ENCODE measurements around the gene ATL1.

ATL1 gene

DNA sequence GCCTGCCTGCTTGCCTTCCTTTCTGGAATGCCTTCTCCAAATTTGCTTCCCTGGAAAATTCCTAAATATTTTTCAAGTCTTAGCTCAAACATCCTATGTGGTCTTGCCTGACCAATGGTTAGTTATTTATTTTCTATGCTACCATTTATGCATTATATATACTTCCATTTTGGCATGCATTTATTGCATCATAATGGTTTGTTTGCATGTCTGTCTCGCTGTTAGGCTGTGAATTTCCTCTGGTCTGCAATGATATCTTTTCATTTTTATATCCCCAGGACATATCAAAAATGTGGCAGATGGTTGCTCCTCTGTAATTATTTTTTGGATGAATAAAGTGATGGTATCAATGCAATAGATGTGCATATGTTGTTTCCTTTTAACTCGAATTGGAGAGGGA lies 30.5 kb downstream of the ATL1 start:
- TF ChIP-seq, protein P1, sequence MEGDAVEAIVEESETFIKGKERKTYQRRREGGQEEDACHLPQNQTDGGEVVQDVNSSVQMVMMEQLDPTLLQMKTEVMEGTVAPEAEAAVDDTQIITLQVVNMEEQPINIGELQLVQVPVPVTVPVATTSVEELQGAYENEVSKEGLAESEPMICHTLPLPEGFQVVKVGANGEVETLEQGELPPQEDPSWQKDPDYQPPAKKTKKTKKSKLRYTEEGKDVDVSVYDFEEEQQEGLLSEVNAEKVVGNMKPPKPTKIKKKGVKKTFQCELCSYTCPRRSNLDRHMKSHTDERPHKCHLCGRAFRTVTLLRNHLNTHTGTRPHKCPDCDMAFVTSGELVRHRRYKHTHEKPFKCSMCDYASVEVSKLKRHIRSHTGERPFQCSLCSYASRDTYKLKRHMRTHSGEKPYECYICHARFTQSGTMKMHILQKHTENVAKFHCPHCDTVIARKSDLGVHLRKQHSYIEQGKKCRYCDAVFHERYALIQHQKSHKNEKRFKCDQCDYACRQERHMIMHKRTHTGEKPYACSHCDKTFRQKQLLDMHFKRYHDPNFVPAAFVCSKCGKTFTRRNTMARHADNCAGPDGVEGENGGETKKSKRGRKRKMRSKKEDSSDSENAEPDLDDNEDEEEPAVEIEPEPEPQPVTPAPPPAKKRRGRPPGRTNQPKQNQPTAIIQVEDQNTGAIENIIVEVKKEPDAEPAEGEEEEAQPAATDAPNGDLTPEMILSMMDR (conservative IDR thresholded peaks at IDR 0.05) = no peak
- H3K27ac ChIP-seq = no peak overlapping the region

DNA sequence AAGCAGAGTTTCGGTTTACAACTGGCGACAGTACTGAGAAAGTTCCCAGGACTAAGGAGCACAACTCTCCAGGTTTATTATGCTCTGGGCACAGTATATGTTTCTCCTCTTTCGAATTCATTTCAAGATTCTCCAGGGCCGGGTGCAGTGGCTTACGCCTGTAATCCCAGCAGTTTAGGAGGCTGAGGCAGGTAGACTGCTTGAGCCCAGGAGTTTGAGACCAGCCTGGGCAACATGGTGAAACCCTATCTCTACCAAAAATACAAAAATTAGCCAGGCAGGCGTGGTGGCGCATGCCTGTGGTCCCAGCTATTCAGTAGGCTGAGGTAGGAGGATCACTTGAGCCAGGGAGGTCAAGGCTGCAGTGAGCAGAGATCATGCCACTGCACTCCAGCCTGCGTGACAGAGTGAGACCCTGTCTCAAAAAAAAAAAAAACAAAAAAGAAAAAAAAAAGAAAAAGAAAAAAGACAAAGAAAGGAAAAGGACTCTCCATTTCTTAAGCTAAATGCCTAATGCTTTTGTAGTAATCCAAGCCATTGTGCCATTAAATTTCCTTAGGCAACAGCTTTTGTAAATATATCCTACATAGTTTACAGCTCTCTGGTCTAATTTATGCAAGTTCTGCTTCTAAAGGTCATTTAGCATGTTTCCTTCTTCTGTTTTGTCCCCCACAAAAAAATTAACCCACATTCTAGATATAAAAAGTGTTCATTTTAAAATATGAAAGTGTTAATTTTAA lies 34.8 kb downstream of the ATL1 start:
- TF ChIP-seq, protein P1 (conservative IDR thresholded peaks at IDR 0.05) = no peak
- H3K27ac ChIP-seq = no peak overlapping the region

DNA sequence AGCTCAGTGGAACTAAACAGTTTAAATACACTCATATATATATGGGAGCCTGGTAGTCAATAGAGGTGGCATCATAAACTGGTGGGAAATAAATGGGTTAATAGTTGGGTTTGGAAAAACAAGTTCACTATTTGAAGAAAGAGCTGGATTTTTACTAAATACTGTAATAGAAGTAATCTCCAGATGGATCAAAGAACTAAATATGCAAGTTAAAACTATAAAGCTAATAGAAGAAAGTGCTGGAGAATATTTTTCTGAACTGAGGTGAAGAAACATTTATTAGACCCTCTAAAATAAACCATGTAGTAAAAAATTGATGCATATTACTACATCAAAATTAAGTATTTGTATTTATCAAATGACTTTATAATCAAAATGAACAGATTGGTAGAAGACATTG lies 38.8 kb downstream of the ATL1 start:
- TF ChIP-seq, protein P1 (conservative IDR thresholded peaks at IDR 0.05) = no peak

DNA sequence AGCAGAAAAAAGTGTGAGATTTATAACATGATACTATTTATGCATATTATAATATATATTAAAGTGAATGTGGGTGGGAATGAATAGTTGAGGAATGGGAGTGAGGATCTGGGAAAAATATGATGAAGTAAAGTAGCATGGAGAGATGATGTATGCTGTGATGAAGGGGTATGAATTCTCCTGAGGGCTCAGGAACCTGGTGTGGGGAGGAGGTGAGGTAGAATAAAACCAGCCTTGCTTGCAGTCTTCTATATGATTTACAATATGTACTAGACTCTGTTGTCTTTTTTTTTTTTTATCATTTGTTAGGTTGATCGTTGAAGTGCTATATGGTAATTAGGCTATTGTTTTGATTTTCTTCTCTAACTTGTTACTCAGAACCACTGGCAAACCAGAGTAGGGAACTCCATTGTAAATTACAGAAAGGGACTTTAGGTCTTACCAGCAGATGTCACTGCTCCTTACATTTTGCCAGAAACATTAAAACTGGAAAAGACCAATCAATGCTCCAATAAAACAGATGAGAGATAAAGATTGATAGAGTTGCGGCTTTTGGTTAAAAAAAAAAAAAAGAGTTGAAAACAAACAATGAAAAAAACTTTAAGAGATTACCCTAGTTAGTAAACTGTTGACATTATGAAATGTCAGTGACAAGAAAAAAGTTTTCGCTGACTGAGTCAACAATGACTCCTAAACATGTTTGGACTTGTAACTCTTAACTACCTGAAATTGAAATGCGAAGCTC lies 39.9 kb downstream of the ATL1 start:
- H3K27ac ChIP-seq = 0 out of 2 replicates have a peak overlapping the region, but pooled peaks have one; percentile 14
- TF ChIP-seq, protein P1 (conservative IDR thresholded peaks at IDR 0.05) = peak; percentile 78

More for the DNA sequence above, 38.8 kb downstream of the ATL1 start:
- H3K27ac ChIP-seq = 0 out of 2 replicates have a peak overlapping the region, but pooled peaks have one; percentile 1

DNA sequence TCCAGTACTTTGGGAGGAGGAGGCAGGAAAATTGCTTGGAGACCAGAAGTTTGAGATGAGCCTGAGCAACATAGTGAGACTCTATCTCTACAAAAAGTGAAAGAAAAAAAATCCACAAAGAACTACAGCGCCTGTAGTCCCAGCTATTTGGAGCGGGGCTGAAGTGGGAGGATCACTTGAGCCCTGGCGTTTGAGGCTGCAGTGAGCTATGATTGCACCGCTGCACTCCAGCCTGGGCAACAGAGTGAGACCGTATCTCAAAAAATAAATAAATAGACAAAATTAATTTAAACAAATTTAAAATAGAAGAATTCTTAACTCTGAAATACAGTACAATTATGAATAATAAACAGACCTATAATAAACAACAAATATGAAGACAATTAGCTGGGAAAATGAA lies 40.9 kb downstream of the ATL1 start:
- TF ChIP-seq, protein P1 (conservative IDR thresholded peaks at IDR 0.05) = no peak
- peak overlapping the region; percentile 14; the same call in 1 of the 2 replicates for H3K27ac ChIP-seq

DNA sequence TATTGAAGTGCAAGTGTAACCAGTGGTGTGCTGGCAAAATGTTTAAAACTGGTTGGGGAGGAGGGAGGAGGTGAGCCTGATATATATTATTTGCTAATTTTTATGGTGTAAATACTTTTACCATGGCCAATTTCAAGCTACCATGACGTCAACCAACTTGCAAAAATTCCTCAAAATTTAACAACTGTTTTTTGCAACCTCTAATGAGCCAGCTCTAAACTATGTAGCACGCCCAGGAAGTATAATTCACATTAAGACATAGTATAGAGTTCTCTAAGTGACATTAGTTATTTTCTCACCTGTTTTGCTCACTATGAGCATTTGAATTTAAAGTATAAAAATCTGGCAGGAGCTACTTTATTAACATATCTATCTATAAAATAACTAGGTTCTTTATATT lies 41.4 kb downstream of the ATL1 start:
- H3K27ac ChIP-seq = no peak overlapping the region
- TF ChIP-seq, protein P1 (conservative IDR thresholded peaks at IDR 0.05) = no peak

DNA sequence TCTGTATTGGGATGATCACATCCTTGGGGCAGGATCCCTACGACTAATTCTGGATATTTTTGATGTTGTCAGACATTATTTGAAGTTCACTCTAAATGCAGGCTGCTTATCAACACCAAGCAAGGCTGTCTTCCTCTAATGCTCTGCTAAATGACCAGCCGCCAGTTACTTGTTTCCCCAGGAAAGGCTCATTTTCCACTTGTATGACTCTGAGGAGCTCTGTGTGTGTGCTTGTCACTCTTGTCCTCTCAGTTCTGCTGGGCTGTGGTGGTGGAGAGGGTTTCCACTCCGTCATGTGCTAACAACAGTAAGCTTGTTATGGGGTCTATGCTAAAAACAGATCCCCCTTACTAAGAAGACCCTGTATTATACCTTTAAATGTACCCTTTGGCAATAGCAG lies 42.1 kb downstream of the ATL1 start:
- TF ChIP-seq, protein P1 (conservative IDR thresholded peaks at IDR 0.05) = no peak
- H3K27ac ChIP-seq = no peak overlapping the region

Data from VCaP (cell line).